Bronchial epithelial cell (primary cell): ENCODE data around the gene AUP1. TPM values are rescaled to one million over a fixed set of nuclear protein-coding genes. Genes with fewer than 3 reads are reported as not detected.
A peak's percentile ranks its signal among the peaks of the same experiment; 100 is the strongest.

Experiments used
- DNase-seq: peaks from one replicate; pipeline ENCODE4 v3.0.0-alpha.2; 2010; ENCODE audit warnings: low read depth
- FAIRE-seq: peaks from 2 replicates; lab custom pipeline; 2011; peaks lifted over from hg19 to GRCh38; lab: Jason Lieb, UNC
- H3K27me3 ChIP-seq: 2 replicates; pipeline ENCODE4 v1.5.1; 2011; ENCODE audit warnings: low read length; ENCODE audit not compliant: control insufficient read depth, insufficient read depth
- H3K36me3 ChIP-seq: 2 replicates; pipeline ENCODE4 v1.5.1; 2011; ENCODE audit warnings: low read length; ENCODE audit not compliant: control insufficient read depth, insufficient read depth
- H3K4me3 ChIP-seq: 2 replicates; pipeline ENCODE4 v1.5.1; 2011; ENCODE audit warnings: mild to moderate bottlenecking, low read depth, low read length, control low read depth
- CTCF ChIP-seq: IDR thresholded peaks from 2 replicates; pipeline ENCODE4 v1.5.1; 2011; ENCODE audit warnings: mild to moderate bottlenecking, moderate library complexity, low read length, control low read depth, inconsistent platforms; ENCODE audit not compliant: insufficient read depth, severe bottlenecking
- total RNA-seq: library from RNA; depleted of rRNA; stranded (reverse); fragments of >200 nt; gene quantifications from 2 replicates; pipeline ENCODE4 v1.2.1, GENCODE V29; 2014

The AUP1 gene
- total RNA-seq, 1 donor from 2014 or later: 198 TPM

- no peak for DNase-seq
- TF ChIP-seq CTCF: no peak
- Histone ChIP-seq H3K27me3 (no peaks in the 10 kb centered on the region), H3K4me3 (no peak overlapping the region), H3K36me3 (no peaks in the 10 kb centered on the region)
- no peak for FAIRE-seq
Measured at GRCh38 chr2:74551942-74552913, 22.7 kb upstream of the AUP1 start.

GRCh38 chr2:74551530-74551929, 22.0 kb upstream of the AUP1 start:
- H3K4me3 ChIP-seq: no peak overlapping the region
- TF ChIP-seq CTCF: no peak
- H3K36me3 ChIP-seq: no peaks in the 10 kb centered on the region
- FAIRE-seq (no peak), DNase-seq (no peak)
- no peaks in the 10 kb centered on the region for H3K27me3 ChIP-seq

- no peak for DNase-seq
- no peaks in the 10 kb centered on the region for H3K27me3 ChIP-seq
- TF ChIP-seq CTCF: no peak
- H3K4me3 ChIP-seq: no peak overlapping the region
- FAIRE-seq: no peak
- no peaks in the 10 kb centered on the region for H3K36me3 ChIP-seq
Measured at GRCh38 chr2:74550231-74550630, 20.7 kb upstream of the AUP1 start.

GRCh38 chr2:74548900-74549826, 19.7 kb upstream of the AUP1 start:
- no peaks in the 10 kb centered on the region for H3K27me3 ChIP-seq
- TF ChIP-seq CTCF: no peak
- no peaks in the 10 kb centered on the region for H3K36me3 ChIP-seq
- no peak for FAIRE-seq
- peak overlapping the region; percentile 52 for H3K4me3 ChIP-seq
- peak; percentile 40 for DNase-seq

- DNase-seq (no peak), FAIRE-seq (no peak)
- no peaks in the 10 kb centered on the region for H3K27me3 ChIP-seq
- TF ChIP-seq CTCF: no peak
- peak overlapping the region; percentile 52 for H3K4me3 ChIP-seq
- H3K36me3 ChIP-seq: no peaks in the 10 kb centered on the region
Measured at GRCh38 chr2:74548285-74548899, 18.9 kb upstream of the AUP1 start.
